ENCODE data around the gene NUDT3. TPM values are rescaled to one million over a fixed set of nuclear protein-coding genes. Genes with fewer than 3 reads are reported as not detected.
"Not testable (repeated sequence)": the region's sequence is repeated elsewhere in the genome, so short reads cannot be mapped to it uniquely, and the experiment has no call there.

The NUDT3 gene
- total RNA-seq, 1 experiment from 2014 or later, result 26.1 TPM

GRCh38 chr6:34393191-34393965 is 909 bp upstream of the NUDT3 start:
- no peak for DNase-seq (ENCODE audit: low read depth)

- peak; percentile 69 for DNase-seq (ENCODE audit: low read depth)
These were observed 528 bp downstream of the NUDT3 start for GRCh38 chr6:34391786-34392496.

- no peak for DNase-seq (ENCODE audit: low read depth)
These were observed 1.0 kb downstream of the NUDT3 start for GRCh38 chr6:34391473-34391785.

- DNase-seq (ENCODE audit: low read depth), result peak; percentile 71
These were observed 1.7 kb downstream of the NUDT3 start for GRCh38 chr6:34390531-34391472.

- DNase-seq (ENCODE audit: low read depth), result no peak
These were observed 3.4 kb downstream of the NUDT3 start for GRCh38 chr6:34389034-34389433.

DNA sequence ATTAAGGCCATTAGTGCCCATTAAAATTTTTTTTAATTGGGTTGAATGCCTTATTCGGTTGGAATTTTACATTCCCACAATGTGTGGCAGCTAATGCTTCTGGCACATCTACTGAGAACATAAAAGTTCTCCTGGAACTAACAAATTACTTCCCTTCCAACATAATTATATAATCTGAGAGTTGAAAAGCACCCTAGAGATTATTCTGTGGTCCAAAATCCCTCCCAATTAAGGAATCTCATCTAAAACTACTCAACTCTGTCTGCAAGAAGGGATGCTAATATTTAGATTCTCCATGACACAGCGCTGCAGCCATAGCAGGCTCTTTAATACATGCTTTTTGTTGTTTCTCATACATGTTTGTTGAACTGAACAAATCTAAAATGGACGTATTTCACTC is 4.0 kb downstream of the NUDT3 start:
- DNase-seq (ENCODE audit: low read depth), result no peak

DNA sequence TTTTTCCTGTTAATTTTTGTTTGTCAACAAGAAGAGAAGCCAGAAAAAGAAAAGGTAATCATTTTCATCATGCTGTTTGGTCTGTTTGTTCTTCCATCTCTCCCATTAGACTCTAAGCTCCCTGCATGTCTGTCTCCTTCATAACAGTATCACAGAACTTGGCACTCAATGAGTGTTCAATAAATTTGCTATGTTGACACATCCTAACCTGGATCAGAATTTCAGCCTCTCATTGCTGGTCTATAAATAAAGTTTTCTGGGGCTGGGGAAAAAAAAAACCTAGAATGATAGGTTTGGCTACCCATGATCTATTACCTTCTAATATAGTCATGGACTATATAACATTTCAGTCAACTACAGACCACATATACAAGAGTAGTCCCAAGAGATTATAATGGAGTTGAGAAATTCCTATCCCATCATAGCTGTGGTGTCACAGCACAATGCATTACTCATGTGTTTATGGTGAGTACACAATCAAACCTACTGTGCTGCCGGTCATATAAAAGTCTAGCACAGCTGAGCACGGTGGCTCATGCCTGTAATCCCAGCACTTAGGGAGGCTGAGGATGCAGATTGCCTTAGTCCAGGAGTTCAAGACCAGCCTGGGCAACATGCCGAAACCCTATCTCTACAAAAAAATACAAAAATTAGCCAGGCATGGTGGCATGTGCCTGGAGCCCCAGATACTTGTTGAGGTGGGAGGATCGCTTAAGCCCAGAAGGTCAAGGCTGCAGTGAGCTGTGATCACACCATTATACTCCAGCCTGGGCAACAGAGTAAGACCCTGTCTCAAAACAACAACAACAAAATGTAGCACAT is 5.9 kb downstream of the NUDT3 start:
- peak; percentile 94 for DNase-seq (ENCODE audit: low read depth)

DNA sequence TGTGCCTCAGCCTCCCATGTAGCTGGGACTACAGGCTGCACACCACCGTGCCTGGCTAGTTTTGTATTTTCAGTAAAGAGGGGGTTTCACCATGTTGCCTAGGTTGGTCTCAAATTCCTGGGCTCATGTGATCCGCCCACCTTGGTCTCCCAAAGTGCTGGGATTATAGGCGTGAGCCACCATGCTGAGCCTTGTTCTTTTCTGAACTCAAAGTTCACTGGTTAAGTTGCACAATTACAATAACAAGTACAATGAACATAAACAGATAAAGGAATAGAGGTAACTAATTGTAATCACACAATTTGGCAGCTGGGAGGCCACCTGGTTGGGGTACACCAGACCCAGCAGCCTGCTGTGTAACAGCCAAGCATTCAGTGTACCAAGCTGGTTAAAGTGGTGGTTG is 6.7 kb downstream of the NUDT3 start:
- no peak for DNase-seq (ENCODE audit: low read depth)

DNA sequence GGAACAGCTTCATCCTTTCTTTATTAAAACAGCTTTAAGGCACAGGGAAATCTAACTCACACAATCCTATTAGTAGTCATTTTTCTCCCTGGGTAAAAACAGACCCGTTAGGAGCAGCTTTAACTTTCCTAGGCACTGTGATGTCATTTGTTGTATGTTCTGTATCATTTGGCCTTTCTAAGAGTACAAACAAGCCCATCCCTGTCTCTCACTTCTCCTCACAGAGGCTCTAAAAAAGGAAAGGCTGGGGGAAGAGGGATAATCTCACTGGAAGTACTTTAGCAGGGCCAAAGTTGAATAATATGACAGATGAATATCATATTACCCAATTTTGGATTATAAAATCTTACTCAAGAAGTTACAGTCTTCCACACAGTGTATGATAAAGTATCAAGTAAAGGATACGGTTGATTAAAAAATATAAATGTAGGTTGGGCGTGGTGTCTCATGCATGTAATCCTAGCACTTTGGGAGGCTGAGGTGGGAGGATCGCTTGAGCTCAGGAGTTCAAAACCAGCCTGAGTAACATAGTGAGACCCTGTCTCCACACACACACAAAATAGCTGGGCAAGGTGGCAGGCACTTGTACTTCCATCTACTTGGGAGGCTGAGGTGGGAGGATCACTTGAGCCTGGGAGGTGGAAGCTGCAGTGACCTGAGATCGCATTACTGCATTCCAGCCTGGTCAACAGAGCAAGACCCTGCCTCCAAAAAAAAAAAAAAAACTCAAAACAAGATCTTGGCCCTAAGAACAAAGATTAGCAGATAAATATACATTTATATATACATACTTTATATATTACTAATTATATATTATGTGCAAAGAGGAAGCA is 7.9 kb downstream of the NUDT3 start:
- peak; percentile 13 for DNase-seq (ENCODE audit: low read depth)

DNA sequence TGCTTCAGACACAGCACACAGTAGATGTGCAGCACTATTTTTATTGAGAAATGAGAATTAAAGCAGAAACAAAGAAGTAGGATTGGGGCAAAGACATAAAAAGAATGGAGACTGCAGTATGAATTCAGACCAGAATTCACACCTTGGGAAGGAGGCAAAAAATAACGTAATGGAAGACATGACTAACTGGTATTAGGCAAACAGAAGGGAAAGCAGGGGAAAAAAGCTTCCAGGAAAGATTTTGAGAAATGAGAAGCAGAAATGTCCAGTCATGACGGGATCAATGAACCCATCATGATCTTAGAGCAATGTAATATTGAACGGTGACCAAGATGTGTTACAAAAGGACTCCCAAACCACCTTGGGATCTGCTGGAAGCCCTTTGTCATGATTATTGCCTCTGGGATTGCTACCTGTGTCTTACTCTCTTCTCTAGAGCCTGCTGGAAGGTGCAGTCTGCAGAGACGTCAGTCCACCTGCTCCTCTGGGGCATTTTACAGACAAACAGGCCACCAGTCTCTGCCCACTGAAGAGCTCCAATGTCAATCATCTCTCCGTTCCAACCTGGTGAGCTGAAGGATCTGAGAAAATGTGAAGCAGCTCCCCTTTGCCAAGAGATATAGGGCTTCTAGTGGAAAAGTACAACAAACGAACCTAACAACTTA is 8.7 kb downstream of the NUDT3 start:
- no peak for DNase-seq (ENCODE audit: low read depth)

- no peak for DNase-seq (ENCODE audit: low read depth)
These were observed 9.3 kb downstream of the NUDT3 start for GRCh38 chr6:34383161-34383631.

GRCh38 chr6:34381081-34381480 is 11.4 kb downstream of the NUDT3 start:
- peak; percentile 47 for DNase-seq (ENCODE audit: low read depth)

- DNase-seq (ENCODE audit: low read depth), result no peak
These were observed 14.0 kb downstream of the NUDT3 start for GRCh38 chr6:34378470-34378869.

DNA sequence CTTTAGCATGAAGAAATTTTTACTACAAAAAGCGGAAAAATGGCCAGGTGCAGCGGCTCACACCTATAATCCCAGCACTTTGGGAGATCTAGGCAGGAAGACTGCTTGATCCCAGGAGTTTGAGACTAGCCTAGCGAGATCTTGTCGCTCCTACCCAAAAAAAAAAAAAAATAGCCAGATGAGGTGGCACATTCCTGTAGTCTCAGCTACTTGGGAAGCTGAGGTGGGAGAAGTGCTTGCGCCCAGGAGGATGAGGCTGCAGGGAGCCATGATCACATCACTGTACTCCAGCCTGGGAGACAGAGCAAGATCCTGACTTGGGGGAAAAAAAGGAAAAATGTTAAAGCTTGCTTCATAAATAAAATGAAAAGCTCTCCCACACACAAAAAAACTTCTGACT is 14.5 kb downstream of the NUDT3 start:
- no peak for DNase-seq (ENCODE audit: low read depth)

DNA sequence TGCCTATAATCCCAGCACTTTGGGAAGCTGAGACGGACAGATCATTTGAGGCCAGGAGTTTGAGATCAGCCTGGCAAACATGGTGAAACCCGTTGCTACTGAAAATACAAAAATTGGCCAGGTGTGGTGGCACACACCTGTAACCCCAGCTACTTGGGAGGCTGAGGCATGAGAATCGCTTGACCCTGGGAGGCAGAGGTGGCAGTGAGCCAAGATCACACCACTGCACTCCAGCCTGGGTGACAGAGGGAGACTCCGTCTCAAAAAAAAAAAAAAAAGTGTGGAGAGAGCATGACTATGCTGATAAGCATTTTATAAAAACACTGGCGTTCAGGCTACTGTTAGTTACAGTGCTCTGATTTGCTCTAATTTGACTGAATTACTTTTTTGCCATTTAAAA is 14.9 kb downstream of the NUDT3 start:
- not testable (repeated sequence) for DNase-seq (ENCODE audit: low read depth)

- DNase-seq (ENCODE audit: low read depth), result no peak
These were observed 16.6 kb downstream of the NUDT3 start for GRCh38 chr6:34375833-34376232.

- no peak for DNase-seq (ENCODE audit: low read depth)
These were observed 18.0 kb downstream of the NUDT3 start for GRCh38 chr6:34374508-34374907.

- no peak for DNase-seq (ENCODE audit: low read depth)
These were observed 18.4 kb downstream of the NUDT3 start for GRCh38 chr6:34374069-34374468.

GRCh38 chr6:34373511-34373910 is 19.0 kb downstream of the NUDT3 start:
- no peak for DNase-seq (ENCODE audit: low read depth)

DNA sequence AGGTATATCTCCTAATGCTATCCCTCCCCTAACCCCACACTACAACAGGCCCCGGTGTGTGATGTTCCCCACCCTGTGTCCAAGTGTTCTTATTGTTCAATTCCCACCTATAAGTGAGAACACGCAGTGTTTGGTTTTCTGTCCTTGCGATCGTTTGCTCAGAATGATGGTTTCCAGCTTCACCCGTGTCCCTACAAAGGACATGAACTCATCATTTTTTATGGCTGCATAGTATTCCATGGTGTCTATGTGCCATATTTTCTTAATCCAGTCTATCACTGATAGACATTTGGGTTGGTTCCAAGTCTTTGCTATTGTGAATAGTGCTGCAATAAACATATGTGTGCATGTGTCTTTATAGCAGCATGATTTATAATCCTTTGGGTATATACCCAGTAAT is 20.6 kb downstream of the NUDT3 start:
- DNase-seq (ENCODE audit: low read depth), result not testable (repeated sequence)

All from LHCN-M2 (cell line).